ENCODE results near the gene KRTAP10-10. TPM values are rescaled to one million over a fixed set of nuclear protein-coding genes. Genes with fewer than 3 reads are reported as not detected.

KRTAP10-10 gene
- not detected in 2 replicates for polyA plus RNA-seq

GRCh38 chr21:44637018-44637850 is at the start of gene KRTAP10-10:
Gene KRTAP10-10 (plus strand): TSS chr21:44637356. CDS start chr21:44637418, 62 bp downstream.

GRCh38 chr21:44592446-44593311 is 44.5 kb upstream of the KRTAP10-10 start, which contains the start of gene KRTAP10-6:
Gene KRTAP10-6 (minus strand): TSS chr21:44592505. CDS start chr21:44592484, 21 bp downstream.

GRCh38 chr21:44600118-44600978 is 36.8 kb upstream of the KRTAP10-10 start, which contains the start of gene KRTAP10-7:
Gene KRTAP10-7 (plus strand): TSS chr21:44600597. CDS start chr21:44600622, 25 bp downstream.

GRCh38 chr21:44612029-44612486 is 25.1 kb upstream of the KRTAP10-10 start, which contains the start of gene KRTAP10-8:
Gene KRTAP10-8 (plus strand): TSS chr21:44612079. CDS start chr21:44612101, 22 bp downstream.

GRCh38 chr21:44626673-44627143 is 10.4 kb upstream of the KRTAP10-10 start, which contains the start of gene KRTAP10-9:
Gene KRTAP10-9 (plus strand): TSS chr21:44627093. CDS start chr21:44627172, 79 bp downstream.

GRCh38 chr21:44646366-44647221 is 9.4 kb downstream of the KRTAP10-10 start, which contains the start of gene KRTAP10-11:
Gene KRTAP10-11 (plus strand): TSS chr21:44646414. CDS start chr21:44646459, 45 bp downstream.

GRCh38 chr21:44654576-44655175 is 17.5 kb downstream of the KRTAP10-10 start, which contains the start of gene KRTAP12-4:
Gene KRTAP12-4 (minus strand): TSS chr21:44654659. CDS start chr21:44654614, 45 bp downstream.

GRCh38 chr21:44657635-44658540 is 20.7 kb downstream of the KRTAP10-10 start, which contains the start of gene KRTAP12-3:
Gene KRTAP12-3 (plus strand): TSS chr21:44657932. CDS start chr21:44657980, 48 bp downstream.

GRCh38 chr21:44666401-44667320 is 29.5 kb downstream of the KRTAP10-10 start, which contains the start of gene KRTAP12-2:
Gene KRTAP12-2 (minus strand): TSS chr21:44666927. CDS start chr21:44666886, 41 bp downstream.

GRCh38 chr21:44681861-44682579 is 44.9 kb downstream of the KRTAP10-10 start, which contains the start of gene KRTAP12-1:
Gene KRTAP12-1 (minus strand): TSS chr21:44682163. CDS start chr21:44682123, 40 bp downstream.

Other genes starting within 250 kb of the KRTAP10-10 start
- gene LRRC3, start 181.8 kb upstream of the KRTAP10-10 start, polyA plus RNA-seq = not detected in 2 replicates
- gene KRTAP10-1, start 97.2 kb upstream of the KRTAP10-10 start, polyA plus RNA-seq = not detected in 2 replicates
- not detected in 2 replicates for gene KRTAP10-2, start 85.9 kb upstream of the KRTAP10-10 start, polyA plus RNA-seq
- not detected in 2 replicates for gene KRTAP10-3, start 78.6 kb upstream of the KRTAP10-10 start, polyA plus RNA-seq
- gene KRTAP10-4, start 63.6 kb upstream of the KRTAP10-10 start, polyA plus RNA-seq = not detected in 2 replicates
- not detected in 2 replicates for gene KRTAP10-5, start 56.8 kb upstream of the KRTAP10-10 start, polyA plus RNA-seq
- not detected in 2 replicates for gene KRTAP10-6, start 44.9 kb upstream of the KRTAP10-10 start, polyA plus RNA-seq
- not detected in 2 replicates for gene KRTAP10-7, start 36.8 kb upstream of the KRTAP10-10 start, polyA plus RNA-seq
- gene KRTAP10-8, start 25.3 kb upstream of the KRTAP10-10 start, polyA plus RNA-seq = not detected in 2 replicates
- gene KRTAP10-9, start 10.3 kb upstream of the KRTAP10-10 start, polyA plus RNA-seq = not detected in 2 replicates
- not detected in 2 replicates for gene KRTAP10-11, start 9.1 kb downstream of the KRTAP10-10 start, polyA plus RNA-seq
- gene KRTAP12-4, start 17.3 kb downstream of the KRTAP10-10 start, polyA plus RNA-seq = not detected in 2 replicates
- gene KRTAP12-3, start 20.6 kb downstream of the KRTAP10-10 start, polyA plus RNA-seq = not detected in 2 replicates
- not detected in 2 replicates for gene KRTAP12-2, start 29.6 kb downstream of the KRTAP10-10 start, polyA plus RNA-seq
- not detected in 2 replicates for gene KRTAP12-1, start 44.8 kb downstream of the KRTAP10-10 start, polyA plus RNA-seq
- not detected in 2 replicates for gene KRTAP10-12, start 59.8 kb downstream of the KRTAP10-10 start, polyA plus RNA-seq
- gene TSPEAR, start 74.2 kb downstream of the KRTAP10-10 start, polyA plus RNA-seq = not detected in 2 replicates
- gene UBE2G2, start 164.5 kb downstream of the KRTAP10-10 start, polyA plus RNA-seq = 18.6 and 38.5 TPM in 2 replicates
- 66.7 and 90.6 TPM in 2 replicates for gene SUMO3, start 180.7 kb downstream of the KRTAP10-10 start, polyA plus RNA-seq
- 9.0 and 12.0 TPM in 2 replicates for gene PTTG1IP, start 236.3 kb downstream of the KRTAP10-10 start, polyA plus RNA-seq